Esophagus muscularis mucosa (tissue), 4 donors: ENCODE data around the gene BBS1.

Source experiments
- CTCF ChIP-seq, 3 experiments: fragments of 200-600 bp in 2 of 3; fragments of 450-650 bp in 1 of 3; sonication (generic) in 2 of 3; IDR thresholded peaks; one replicate each; pipeline ENCODE4 v1.5.1; 2017 to 2019; ENCODE audit warnings: antibody characterized with exemption in 3 of 3, mild to moderate bottlenecking in 2 of 3, moderate library complexity in 1 of 3
- EP300 ChIP-seq: sonication (generic); formaldehyde crosslinking; IDR thresholded peaks from one replicate; pipeline ENCODE4 v1.6.1; 2017; ENCODE audit warnings: antibody characterized with exemption
- POLR2A ChIP-seq: fragments of 450-650 bp; IDR thresholded peaks from one replicate; pipeline ENCODE4 v1.6.1; 2017; ENCODE audit warnings: antibody characterized with exemption, moderate library complexity, mild to moderate bottlenecking, low read depth
- POLR2AphosphoS5 ChIP-seq, 2 donors: sonication (generic); formaldehyde crosslinking; IDR thresholded peaks; one replicate each; pipeline ENCODE4 v1.6.1; 2017; ENCODE audit warnings: antibody characterized with exemption in 2 of 2

- TF ChIP-seq POLR2A (no peak), EP300 (no peak), CTCF (IDR thresholded peaks at IDR 0.05) (no peak), POLR2AphosphoS5 (IDR thresholded peaks at IDR 0.05) (no peak)
Observed at GRCh38 chr11:66547662-66548009, 37.2 kb downstream of the BBS1 start.
